Body of pancreas (tissue), 4 donors: ENCODE measurements around the gene LENG1.

ENCODE experiments used
- CTCF ChIP-seq, 7 experiments: fragments of 450-650 bp in 4 of 7; fragments of 200-600 bp in 3 of 7; sonication (generic) in 3 of 7; IDR thresholded peaks; one replicate each; pipeline ENCODE4 v1.5.1; 2016 to 2019; ENCODE audit warnings: antibody characterized with exemption in 7 of 7
- POLR2A ChIP-seq, 3 donors: fragments of 450-650 bp; IDR thresholded peaks; one replicate each; pipeline ENCODE4 v1.6.1; 2016; ENCODE audit warnings: antibody characterized with exemption in 3 of 3, mild to moderate bottlenecking in 2 of 3

DNA sequence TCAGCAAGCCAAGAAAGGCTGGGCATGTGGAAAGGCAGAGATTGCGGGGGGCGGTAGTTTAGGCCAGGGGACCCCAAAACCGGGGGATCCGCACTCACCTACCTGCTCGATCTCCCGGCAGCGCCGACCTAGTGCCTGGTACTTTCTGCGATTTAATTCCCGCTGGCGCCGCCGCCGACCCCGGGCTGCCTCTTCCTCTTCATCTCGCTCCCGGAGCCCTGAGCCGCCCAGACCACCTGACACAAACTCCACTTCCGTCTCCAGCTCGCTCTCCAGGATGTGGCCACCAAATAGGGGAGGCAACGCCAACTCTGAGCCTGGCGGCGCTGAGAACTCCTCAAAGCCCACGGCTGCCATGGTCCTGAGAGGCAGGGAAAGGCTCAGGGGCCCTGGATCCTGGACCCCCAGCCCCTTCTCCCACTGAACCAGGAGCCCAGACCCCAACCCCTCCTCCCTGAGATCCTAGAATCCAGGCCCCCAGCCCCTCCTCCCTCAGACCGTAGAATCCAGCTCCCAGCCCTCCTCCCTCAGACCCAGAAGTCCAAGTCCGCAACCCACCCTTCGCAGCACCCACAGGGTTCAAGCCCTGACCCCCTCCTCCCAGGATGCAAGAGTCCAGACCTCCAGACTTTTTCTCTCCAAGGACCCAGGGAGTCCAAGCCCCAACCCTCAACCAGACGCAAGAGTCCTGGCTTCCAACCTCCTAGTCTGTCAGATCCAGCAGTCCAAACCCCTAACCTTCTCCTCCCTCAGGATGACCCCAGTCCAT lies 45.0 kb downstream of the LENG1 start:
- no peak for TF ChIP-seq CTCF (IDR thresholded peaks at IDR 0.05)
- no peak for TF ChIP-seq POLR2A (IDR thresholded peaks at IDR 0.05)
